T-helper 17 cell (primary cell): Measurements from ENCODE around the gene GJC1. TPM values are rescaled to one million over a fixed set of nuclear protein-coding genes. Genes with fewer than 3 reads are reported as not detected.
A peak's percentile ranks its signal among the peaks of the same experiment; 100 is the strongest.
"Not testable (repeated sequence)": the region's sequence is repeated elsewhere in the genome, so short reads cannot be mapped to it uniquely, and the experiment has no call there.

Experiments used
- ATAC-seq: fragments of 150-1000 bp; cut with Tn5 transposase; 2 replicates; pipeline ENCODE4 v1.10.0; 2021; ENCODE audit warnings: mild to moderate bottlenecking, moderate library complexity
- DNase-seq, 3 donors: peaks; one replicate each; pipeline versions ENCODE4 v3.0.0 to v3.0.0-alpha.2; 2020 to 2021
- H3K9me3 ChIP-seq: one replicate; pipeline ENCODE4 v1.7.0; 2013; ENCODE audit warnings: low read length, mild to moderate bottlenecking; ENCODE audit not compliant: control insufficient read depth, poor library complexity, severe bottlenecking
- H3K27ac Mint-ChIP-seq: one replicate; pipeline ENCODE4 v1.8.0; 2022; ENCODE audit warnings: mild to moderate bottlenecking, moderate library complexity, mixed read lengths
- H3K27me3 Mint-ChIP-seq: one replicate; pipeline ENCODE4 v1.8.0; 2022; ENCODE audit warnings: mixed read lengths
- H3K36me3 Mint-ChIP-seq: one replicate; pipeline ENCODE4 v1.8.0; 2022; ENCODE audit warnings: low read depth, mixed read lengths
- H3K4me1 Mint-ChIP-seq: one replicate; pipeline ENCODE4 v1.8.0; 2022; ENCODE audit warnings: mild to moderate bottlenecking, mixed read lengths
- H3K4me3 Mint-ChIP-seq: one replicate; pipeline ENCODE4 v1.8.0; 2022; ENCODE audit warnings: mild to moderate bottlenecking, moderate library complexity, mixed read lengths
- total RNA-seq, 4 donors: library from RNA in 2 of 4; stranded (reverse) in 2 of 4; gene quantifications; one replicate each; pipeline ENCODE4 v1.2.3 and lab custom pipeline; 2022 to 2026

GJC1 gene
- total RNA-seq, 2 donors from 2014 or later, result not detected

DNA sequence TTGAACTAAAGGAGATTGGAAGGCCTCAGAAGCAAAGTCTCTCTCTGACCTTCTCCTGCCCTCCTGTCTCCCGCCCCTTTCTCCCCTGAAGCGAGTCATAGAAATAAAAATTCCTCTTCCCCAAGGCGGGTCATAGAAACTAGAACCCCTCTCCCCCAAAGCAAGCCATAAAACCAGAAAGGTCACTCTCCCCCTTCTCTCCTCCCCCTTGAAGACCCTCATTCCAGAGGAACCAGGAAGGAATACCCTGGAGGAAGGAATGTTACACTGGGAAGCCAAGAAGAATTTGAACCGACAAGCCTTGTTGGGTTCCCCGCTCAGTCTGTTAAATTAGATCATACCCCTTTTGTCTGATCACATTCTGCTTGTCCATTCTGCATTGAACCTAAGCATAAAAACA, 2.7 kb upstream of the GJC1 start:
- Mint-ChIP-seq H3K36me3 (peaks cover 4% of the 10 kb centered on the region), H3K4me3 (no peak overlapping the region), H3K27me3 (peaks cover 54% of the 10 kb centered on the region), H3K27ac (no peak overlapping the region), H3K4me1 (peaks cover 7% of the 10 kb centered on the region)
- no peak for DNase-seq
- no peaks in the 10 kb centered on the region for H3K9me3 ChIP-seq
- no peak for ATAC-seq

DNA sequence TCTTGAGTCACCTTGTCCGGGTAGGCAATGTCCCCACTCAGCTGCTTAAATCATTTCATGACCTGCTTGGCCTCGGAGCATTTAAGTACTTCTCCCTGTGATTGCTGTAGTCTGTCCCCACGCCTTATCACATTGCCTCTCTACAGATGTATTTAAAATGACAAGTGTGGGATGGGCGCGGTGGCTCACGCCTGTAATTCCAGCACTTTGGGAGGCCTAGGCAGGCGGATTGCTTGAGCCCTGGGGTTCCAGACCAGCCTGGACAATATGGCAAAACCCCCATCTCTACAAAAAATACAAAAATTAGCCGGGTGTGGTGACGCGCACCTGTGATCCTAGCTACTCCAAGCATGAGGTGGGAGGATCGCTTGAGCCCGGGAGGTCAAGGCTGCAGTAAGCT, 1.3 kb upstream of the GJC1 start:
- peaks cover 7% of the 10 kb centered on the region for H3K4me1 Mint-ChIP-seq
- no peak overlapping the region for H3K27ac Mint-ChIP-seq
- DNase-seq (no peak), ATAC-seq (no peak)
- H3K27me3 Mint-ChIP-seq, result peaks cover 66% of the 10 kb centered on the region
- H3K9me3 ChIP-seq, result no peaks in the 10 kb centered on the region
- H3K4me3 Mint-ChIP-seq, result no peak overlapping the region
- peaks cover 7% of the 10 kb centered on the region for H3K36me3 Mint-ChIP-seq

DNA sequence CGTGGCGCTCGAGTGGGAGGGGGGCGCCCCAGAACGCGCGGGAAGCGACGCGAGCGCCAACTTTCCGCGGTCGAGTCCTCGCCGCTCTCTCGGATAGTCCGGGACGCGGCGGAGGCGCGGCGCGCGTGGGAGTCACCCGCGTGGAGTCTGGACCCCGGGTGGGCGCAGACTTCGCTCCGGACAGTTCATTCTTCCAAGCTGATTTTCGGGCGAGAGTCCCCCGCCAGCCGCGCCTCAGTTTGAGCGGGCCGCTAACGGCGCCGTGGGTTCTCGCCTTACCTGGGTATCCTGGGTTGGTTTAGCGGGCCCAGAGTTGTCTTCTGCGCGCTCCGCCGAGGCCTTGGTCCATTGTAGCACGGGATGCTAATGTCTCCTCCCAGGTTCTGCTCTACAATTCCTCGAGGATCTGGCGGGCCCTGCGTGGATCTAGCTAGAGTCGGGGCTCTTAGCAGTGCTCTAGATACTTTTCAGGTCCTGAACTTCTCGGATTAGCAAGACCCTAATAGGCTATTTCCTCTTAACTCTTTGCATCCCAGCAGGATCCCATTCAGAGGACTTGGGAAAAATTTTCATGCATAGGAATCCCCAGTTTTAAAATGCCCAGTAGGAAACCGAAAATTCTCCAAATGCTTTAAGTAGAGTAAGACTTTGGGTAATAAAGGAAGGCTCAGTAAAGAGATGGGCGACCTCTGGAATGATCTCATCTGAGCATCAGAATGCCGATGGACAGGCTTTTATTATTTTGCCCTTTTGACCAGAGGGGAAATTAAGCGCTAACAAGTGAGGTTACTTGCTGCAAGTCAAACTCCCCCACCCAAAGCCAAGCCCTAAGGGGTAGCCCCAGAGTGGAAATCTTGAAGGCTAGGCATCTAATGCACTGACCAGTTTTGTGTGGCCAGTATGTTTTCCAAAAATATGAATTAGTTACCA, 537 bp upstream of the GJC1 start:
- ATAC-seq (peak; percentile 37), DNase-seq (peak in 1 of 3 donors; percentile 6)
- H3K4me1 Mint-ChIP-seq, result peaks cover 7% of the 10 kb centered on the region
- no peaks in the 10 kb centered on the region for H3K9me3 ChIP-seq
- H3K36me3 Mint-ChIP-seq, result peaks cover 7% of the 10 kb centered on the region
- H3K27me3 Mint-ChIP-seq, result peaks cover 66% of the 10 kb centered on the region
- H3K27ac Mint-ChIP-seq, result no peak overlapping the region
- peak overlapping the region; percentile 80 for H3K4me3 Mint-ChIP-seq

DNA sequence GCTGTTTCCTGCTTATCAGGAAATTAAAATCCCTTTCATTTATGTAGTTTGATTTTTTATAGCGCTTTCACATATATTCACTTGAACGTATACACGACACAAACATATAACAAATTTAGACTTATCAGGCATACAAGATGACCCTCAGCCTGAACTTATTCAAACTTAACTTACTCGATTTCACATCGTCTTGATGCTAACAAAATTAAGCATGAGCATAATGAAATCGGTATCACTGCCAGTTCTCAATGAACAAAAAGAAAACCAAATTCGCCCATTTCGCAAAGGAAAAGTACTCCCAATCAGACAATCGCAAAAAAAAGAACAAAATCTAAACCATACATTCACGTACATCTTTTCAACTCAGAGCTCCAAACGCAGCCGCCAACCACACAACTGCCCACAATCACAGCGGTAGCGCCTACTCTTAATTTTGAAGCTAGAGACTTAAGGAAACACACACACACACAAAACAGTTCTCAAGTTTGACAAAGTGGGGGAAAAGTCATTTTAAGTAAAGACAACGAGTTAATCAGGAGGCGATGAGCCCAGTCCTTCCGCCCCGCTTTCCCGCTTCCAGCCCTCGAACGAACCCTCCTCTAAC, 1.1 kb downstream of the GJC1 start:
- H3K9me3 ChIP-seq, result no peaks in the 10 kb centered on the region
- DNase-seq, result no peak
- peak; percentile 35 for ATAC-seq
- no peak overlapping the region for H3K27ac Mint-ChIP-seq
- peaks cover 56% of the 10 kb centered on the region for H3K27me3 Mint-ChIP-seq
- peaks cover 7% of the 10 kb centered on the region for H3K36me3 Mint-ChIP-seq
- peak overlapping the region; percentile 94 for H3K4me3 Mint-ChIP-seq
- peaks cover 7% of the 10 kb centered on the region for H3K4me1 Mint-ChIP-seq

DNA sequence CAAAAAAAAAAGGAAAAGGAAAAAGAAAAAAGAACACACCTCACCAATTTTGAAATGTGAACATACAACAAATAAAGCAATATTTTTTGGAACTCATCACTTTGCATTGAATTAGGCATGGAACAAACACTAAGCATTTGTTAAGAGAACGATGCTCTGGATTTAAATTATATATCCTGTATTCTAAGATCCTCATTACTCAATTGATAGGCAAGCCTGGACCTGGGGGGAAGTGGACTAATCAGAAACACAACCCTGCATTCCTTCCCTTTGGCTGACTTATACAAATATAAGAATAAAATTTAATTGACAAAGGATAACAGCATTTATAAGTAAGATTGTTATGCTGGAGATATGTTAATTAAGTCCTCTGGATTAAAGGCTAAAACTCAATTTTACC, 2.2 kb downstream of the GJC1 start:
- no peaks in the 10 kb centered on the region for H3K9me3 ChIP-seq
- peaks cover 7% of the 10 kb centered on the region for H3K36me3 Mint-ChIP-seq
- H3K27ac Mint-ChIP-seq, result no peak overlapping the region
- no peak overlapping the region for H3K4me3 Mint-ChIP-seq
- no peak for DNase-seq
- ATAC-seq, result no peak
- H3K27me3 Mint-ChIP-seq, result peaks cover 50% of the 10 kb centered on the region
- peaks cover 7% of the 10 kb centered on the region for H3K4me1 Mint-ChIP-seq

GRCh38 chr17:44826123-44826790, 3.8 kb downstream of the GJC1 start:
- Mint-ChIP-seq H3K4me1 (peaks cover 7% of the 10 kb centered on the region), H3K27me3 (peaks cover 38% of the 10 kb centered on the region)

DNA sequence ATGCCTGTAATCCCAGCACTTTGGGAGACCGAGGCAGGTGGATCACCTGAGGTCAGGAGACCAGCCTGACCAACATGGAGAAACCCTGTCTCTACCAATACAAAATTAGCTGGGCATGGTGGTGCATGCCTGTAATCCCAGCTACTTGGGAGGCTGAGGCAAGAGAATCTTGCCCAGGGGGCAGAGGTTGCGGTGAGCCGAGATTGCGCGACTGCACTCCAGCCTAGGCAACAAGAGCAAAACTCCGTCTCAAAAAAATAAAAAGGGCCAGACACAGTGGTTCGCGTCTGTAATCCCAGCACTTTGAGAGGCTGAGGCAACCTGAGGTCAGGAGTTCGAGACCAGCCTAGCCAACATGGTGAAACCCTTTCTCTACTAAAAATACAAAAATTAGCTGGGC, 4.9 kb downstream of the GJC1 start:
- peaks cover 37% of the 10 kb centered on the region for H3K27me3 Mint-ChIP-seq
- not testable (repeated sequence) for H3K4me3 Mint-ChIP-seq, H3K27ac Mint-ChIP-seq, H3K36me3 Mint-ChIP-seq, H3K4me1 Mint-ChIP-seq, H3K9me3 ChIP-seq, ATAC-seq, DNase-seq

More at GRCh38 chr17:44826123-44826790, 3.8 kb downstream of the GJC1 start:
- Mint-ChIP-seq H3K36me3 (peaks cover 7% of the 10 kb centered on the region), H3K4me3 (no peak overlapping the region), H3K27ac (no peak overlapping the region)
- H3K9me3 ChIP-seq, result no peaks in the 10 kb centered on the region
- ATAC-seq (no peak), DNase-seq (no peak)

- no peak overlapping the region for H3K4me3 Mint-ChIP-seq
- peaks cover 17% of the 10 kb centered on the region for H3K27me3 Mint-ChIP-seq
- H3K36me3 Mint-ChIP-seq, result no peaks in the 10 kb centered on the region
- ATAC-seq, result no peak
- DNase-seq, result no peak
- H3K4me1 Mint-ChIP-seq, result no peaks in the 10 kb centered on the region
- no peaks in the 10 kb centered on the region for H3K9me3 ChIP-seq
- no peak overlapping the region for H3K27ac Mint-ChIP-seq
Observed at GRCh38 chr17:44820631-44821212, 9.4 kb downstream of the GJC1 start.

- not testable (repeated sequence) for ATAC-seq, DNase-seq, H3K4me3 Mint-ChIP-seq, H3K9me3 ChIP-seq, H3K36me3 Mint-ChIP-seq, H3K27ac Mint-ChIP-seq, H3K4me1 Mint-ChIP-seq
- H3K27me3 Mint-ChIP-seq, result peaks cover 24% of the 10 kb centered on the region
Observed at GRCh38 chr17:44818508-44818907, 11.6 kb downstream of the GJC1 start.

- DNase-seq (no peak), ATAC-seq (no peak)
- Mint-ChIP-seq H3K4me3 (no peak overlapping the region), H3K36me3 (no peaks in the 10 kb centered on the region), H3K27me3 (peaks cover 45% of the 10 kb centered on the region), H3K27ac (no peak overlapping the region), H3K4me1 (no peaks in the 10 kb centered on the region)
- no peaks in the 10 kb centered on the region for H3K9me3 ChIP-seq
Observed at GRCh38 chr17:44812263-44812662, 17.8 kb downstream of the GJC1 start.

DNA sequence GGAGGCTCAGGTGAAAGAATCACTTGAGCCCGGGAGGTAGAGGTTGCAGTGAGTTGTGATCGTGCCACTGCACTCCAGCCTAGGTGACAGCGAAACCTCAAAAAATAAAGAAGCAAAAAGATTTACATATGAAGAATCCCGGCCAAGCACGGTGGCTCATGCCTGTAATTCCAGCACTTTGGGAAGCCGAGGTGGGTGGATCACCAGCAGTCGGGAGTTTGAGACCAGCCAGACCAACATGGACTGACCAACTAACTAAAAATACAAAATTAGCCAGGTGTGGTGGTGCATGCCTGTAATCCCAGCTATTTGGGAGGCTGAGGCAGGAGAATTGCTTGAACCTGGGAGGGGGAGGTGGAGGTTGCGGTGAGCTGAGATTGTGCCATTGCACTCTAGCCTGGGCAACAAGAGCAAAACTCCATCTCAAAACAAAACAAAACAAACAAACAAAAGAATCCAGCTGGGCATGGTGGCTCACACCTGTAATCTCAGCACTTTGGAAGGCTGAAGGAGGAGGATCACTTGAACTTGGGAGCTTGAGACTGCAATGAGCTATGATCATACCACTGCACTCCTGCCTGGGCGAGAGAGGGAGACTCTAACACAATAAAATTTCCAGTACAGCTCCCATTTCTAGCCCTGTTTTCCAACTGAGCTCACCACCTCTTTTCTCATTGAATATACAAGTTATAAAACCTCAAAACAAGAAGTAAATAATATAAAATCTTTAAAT, 21.3 kb downstream of the GJC1 start:
- not testable (repeated sequence) for H3K36me3 Mint-ChIP-seq, H3K27ac Mint-ChIP-seq, H3K4me1 Mint-ChIP-seq, H3K4me3 Mint-ChIP-seq, DNase-seq, ATAC-seq, H3K9me3 ChIP-seq
- peaks cover 62% of the 10 kb centered on the region for H3K27me3 Mint-ChIP-seq

- ATAC-seq (no peak), DNase-seq (no peak)
- Mint-ChIP-seq H3K4me3 (no peak overlapping the region), H3K4me1 (no peaks in the 10 kb centered on the region), H3K27me3 (peaks cover 56% of the 10 kb centered on the region), H3K36me3 (no peaks in the 10 kb centered on the region), H3K27ac (no peak overlapping the region)
- H3K9me3 ChIP-seq, result no peaks in the 10 kb centered on the region
Observed at GRCh38 chr17:44808156-44808555, 21.9 kb downstream of the GJC1 start.

- ATAC-seq (no peak), DNase-seq (no peak)
- H3K9me3 ChIP-seq, result no peaks in the 10 kb centered on the region
- Mint-ChIP-seq H3K4me1 (no peaks in the 10 kb centered on the region), H3K4me3 (no peak overlapping the region), H3K27ac (no peak overlapping the region), H3K36me3 (no peaks in the 10 kb centered on the region), H3K27me3 (peaks cover 53% of the 10 kb centered on the region)
Observed at GRCh38 chr17:44807817-44808155, 22.3 kb downstream of the GJC1 start.
